HepG2 (cell line): Measurements from ENCODE around the gene GBGT1. TPM values are rescaled to one million over a fixed set of nuclear protein-coding genes. Genes with fewer than 3 reads are reported as not detected.
"Not testable (repeated sequence)": the region's sequence is repeated elsewhere in the genome, so short reads cannot be mapped to it uniquely, and the experiment has no call there.

Experiments
- ATAC-seq: fragments of 200-7000 bp; cut with Tn5 transposase; 3 replicates; pipeline ENCODE4 v1.9.1; 2020; ENCODE audit warnings: mild to moderate bottlenecking, moderate library complexity
- BruUV-seq: library from RNA; stranded (reverse); fragments of 400-500 nt; replicated peaks from 2 replicates; lab custom pipeline; 2021; lab: Mats Ljungman, UMichigan
- CTCF ChIA-PET: fragments of 300-600 bp; formaldehyde crosslinking; extraction: SDS; loops from one replicate; lab custom pipeline; 2021; ENCODE audit warnings: low total read pairs, inconsistent platforms, low intra/inter-chr PET ratio; lab: Yijun Ruan, JAX
- POLR2A ChIA-PET: fragments of 350-600 bp; sonication (Branson Sonifier 250); formaldehyde crosslinking; loops from one replicate; lab custom pipeline; 2020; ENCODE audit warnings: antibody characterized with exemption, inconsistent platforms; lab: Yijun Ruan, JAX
- DNase-seq: peaks from one replicate; pipeline ENCODE4 v3.0.0-alpha.2; 2015; ENCODE audit warnings: low spot score
- FAIRE-seq: peaks from 3 replicates; lab custom pipeline; 2011; peaks lifted over from hg19 to GRCh38; lab: Jason Lieb, UNC
- H2AFZ ChIP-seq: one replicate; pipeline ENCODE4 v1.6.1; 2011; ENCODE audit warnings: low read length, inconsistent platforms
- H3K27ac ChIP-seq: fragments of 300-600 bp; 3 replicates; pipeline ENCODE4 v1.8.0; 2011; ENCODE audit warnings: mixed run types, mild to moderate bottlenecking, mixed read lengths, low read length, inconsistent platforms; ENCODE audit not compliant: insufficient read depth; ENCODE audit errors: extremely low read length
- H3K27me3 ChIP-seq, 2 experiments: fragments of 200-600 bp in 1 of 2; 2 replicates in 1 of 2; 3 replicates in 1 of 2; pipeline versions ENCODE4 v1.6.0 to v1.8.0; 2011; ENCODE audit warnings: low read length in 2 of 2, mild to moderate bottlenecking in 2 of 2, moderate library complexity in 2 of 2, inconsistent platforms in 1 of 2; ENCODE audit not compliant: insufficient read depth in 2 of 2, control insufficient read depth in 1 of 2
- H3K36me3 ChIP-seq, 2 experiments: fragments of 200-600 bp in 1 of 2; replicated peaks in 1 of 2; 2 replicates in 1 of 2; 3 replicates in 1 of 2; pipeline versions ENCODE4 v1.5.1 to v1.8.0; 2011; ENCODE audit warnings: low read length in 2 of 2, inconsistent platforms in 1 of 2; ENCODE audit not compliant: insufficient read depth in 2 of 2, control insufficient read depth in 1 of 2
- H3K4me1 ChIP-seq: 2 replicates; pipeline ENCODE4 v1.5.1; 2012; ENCODE audit warnings: low read length, inconsistent platforms; ENCODE audit not compliant: insufficient read depth
- H3K4me2 ChIP-seq: 2 replicates; pipeline ENCODE4 v1.6.0; 2011; ENCODE audit warnings: low read depth, low read length, inconsistent platforms
- H3K4me3 ChIP-seq, 3 experiments: fragments of 200-600 bp in 1 of 3; sonication (generic), shearing (Covaris generic) in 1 of 3; replicated peaks in 1 of 3; 2 replicates each; pipeline ENCODE4 v1.5.1; 2011 to 2016; ENCODE audit warnings: low read length in 3 of 3, inconsistent platforms in 2 of 3, low read depth in 2 of 3, mild to moderate bottlenecking in 2 of 3, control low read depth in 1 of 3, mixed read lengths in 1 of 3; ENCODE audit not compliant: insufficient read depth in 1 of 3
- H3K79me2 ChIP-seq: one replicate; pipeline ENCODE4 v1.6.1; 2011; ENCODE audit warnings: low read length, inconsistent platforms; ENCODE audit not compliant: insufficient read depth
- H3K9ac ChIP-seq: 2 replicates; pipeline ENCODE4 v1.6.0; 2011; ENCODE audit warnings: mild to moderate bottlenecking, low read depth, low read length, inconsistent platforms; ENCODE audit not compliant: insufficient read depth
- H3K9me3 ChIP-seq: 2 replicates; pipeline ENCODE4 v1.5.1; 2012; ENCODE audit warnings: mild to moderate bottlenecking, low read length
- H4K20me1 ChIP-seq: 2 replicates; pipeline ENCODE4 v1.6.0; 2011; ENCODE audit warnings: inconsistent platforms, mild to moderate bottlenecking, low read length, moderate library complexity; ENCODE audit not compliant: insufficient read depth
- ATF2 ChIP-seq: sonication (generic); formaldehyde crosslinking; IDR thresholded peaks from 2 replicates; pipeline ENCODE4 v1.4.0; 2020; ENCODE audit warnings: missing genetic modification reagents
- KMT2A ChIP-seq: sonication (generic); formaldehyde crosslinking; IDR thresholded peaks from 2 replicates; pipeline ENCODE4 v1.4.0; 2020; ENCODE audit warnings: missing genetic modification reagents
- MXD4 ChIP-seq: IDR thresholded peaks from 2 replicates; pipeline ENCODE4 v1.6.1; 2016; ENCODE audit warnings: mild to moderate bottlenecking, missing biosample characterization, missing genetic modification reagents
- RAD51 ChIP-seq: fragments of 450-650 bp; IDR thresholded peaks from 2 replicates; pipeline ENCODE4 v1.6.1; 2016; ENCODE audit warnings: borderline replicate concordance
- REST ChIP-seq, 2 experiments: IDR thresholded peaks; 2 replicates each; pipeline ENCODE4 v1.6.1; 2011 to 2012; ENCODE audit warnings: low read length in 2 of 2, borderline replicate concordance in 1 of 2, low read depth in 1 of 2, mild to moderate bottlenecking in 1 of 2, moderate library complexity in 1 of 2
- ZNF121 ChIP-seq: sonication (generic); formaldehyde crosslinking; IDR thresholded peaks from 2 replicates; pipeline ENCODE4 v1.5.0; 2020; ENCODE audit warnings: mild to moderate bottlenecking, missing genetic modification reagents
- ZNF20 ChIP-seq: sonication (generic); formaldehyde crosslinking; IDR thresholded peaks from 2 replicates; pipeline ENCODE4 v1.4.0; 2020; ENCODE audit warnings: mild to moderate bottlenecking, moderate library complexity, missing genetic modification reagents
- ZNF234 ChIP-seq: sonication (generic); formaldehyde crosslinking; conservative IDR thresholded peaks from 2 replicates; pipeline ENCODE4 v1.5.1; 2020; ENCODE audit warnings: mild to moderate bottlenecking, missing genetic modification reagents
- ZNF432 ChIP-seq: sonication (generic); formaldehyde crosslinking; IDR thresholded peaks from 2 replicates; pipeline ENCODE4 v1.5.0; 2020; ENCODE audit warnings: missing genetic modification reagents, mild to moderate bottlenecking, borderline replicate concordance
- ZNF512 ChIP-seq: sonication (generic); formaldehyde crosslinking; IDR thresholded peaks from 2 replicates; pipeline ENCODE4 v1.4.0; 2020; ENCODE audit warnings: mild to moderate bottlenecking, missing genetic modification reagents
- WGBS: methylation state at CpG from one replicate; pipeline ENCODE4 v1.1.6; 2017; ENCODE audit warnings: low lambda C conversion rate; 5-methylcytosine and 5-hydroxymethylcytosine counted together
- in situ Hi-C: cut with HindIII; loops from 2 replicates; pipeline ENCODE4 v1.10.0; 2017; ENCODE audit warnings: low pct_unique_long_range_greater_than_20kb; ENCODE audit not compliant: extremely low pct_ligation_motif_present
- intact Hi-C: fragments of 100-400 bp; cut with micrococcal nuclease; formaldehyde crosslinking; loops from one replicate; pipeline ENCODE4 v1.10.0; 2022; ENCODE audit not compliant: unreplicated experiment
- polyA plus RNA-seq, 8 experiments: library from polyadenylated mRNA; depleted of rRNA in 3 of 8; stranded (reverse) in 7 of 8; unstranded in 1 of 8; fragments of >200 nt; fragmentation: Illumina TruSeq in 4 of 8; extraction: Trizol in 4 of 8; gene quantifications; 2 replicates each; pipeline versions ENCODE4 v1.2.1 to v1.2.3, GENCODE V29; 2011 to 2016; ENCODE audit warnings: low read depth in 4 of 8, missing spikeins in 1 of 8, mixed read lengths in 1 of 8; ENCODE audit not compliant: insufficient read depth in 1 of 8
- total RNA-seq, 5 experiments: library from RNA; depleted of rRNA; stranded (reverse); fragments of >200 nt; fragmentation: Illumina TruSeq; extraction: Trizol; gene quantifications; 2 replicates each; pipeline ENCODE4 v1.2.3, GENCODE V29; 2016; ENCODE audit warnings: low read depth in 1 of 5

GBGT1 gene
- total and polyA plus RNA-seq, 2 of the 13 experiments (the other 11 are each of a cell fraction or from before 2014, with no cell fraction given): not detected

GRCh38 chr9:133208171-133208879, 44.6 kb upstream of the GBGT1 start:
- H3K4me3 ChIP-seq, FAIRE-seq, H3K4me1 ChIP-seq, H4K20me1 ChIP-seq, H3K9ac ChIP-seq, H3K9me3 ChIP-seq, H3K4me2 ChIP-seq, in situ Hi-C loops, H3K36me3 ChIP-seq, DNase-seq, BruUV-seq, H3K27ac ChIP-seq, CTCF ChIA-PET, H2AFZ ChIP-seq, POLR2A ChIA-PET, intact Hi-C loops, H3K79me2 ChIP-seq: not testable (repeated sequence)
- peak; percentile 84 for ATAC-seq
- peaks cover 4 to 33% of the 10 kb centered on the region in 2 experiments; a peak in 3 of 5 replicates for H3K27me3 ChIP-seq
- 11% methylated on average over 3 of the region's 16 CpGs for WGBS

- Histone ChIP-seq H2AFZ (no peak overlapping the region), H3K4me1 (no peaks in the 10 kb centered on the region; the same call in 1 of the 2 replicates), H4K20me1 (no peaks in the 10 kb centered on the region), H3K27me3 (peaks cover 4 to 39% of the 10 kb centered on the region in 2 experiments; a peak in 3 of 5 replicates), H3K4me3 (no peak overlapping the region), H3K79me2 (no peaks in the 10 kb centered on the region), H3K4me2 (no peak overlapping the region), H3K36me3 (no peaks in the 10 kb centered on the region), H3K9ac (no peak overlapping the region), H3K27ac (no peak overlapping the region), H3K9me3 (no peaks in the 10 kb centered on the region)
- in situ Hi-C loops (no loop called here), intact Hi-C loops (no loop called here)
- WGBS: 43% methylated on average over 10 of the region's 16 CpGs
- no peak for DNase-seq
- no peak for FAIRE-seq
- BruUV-seq: no TSS peak
- ATAC-seq: no peak
- ChIA-PET CTCF (no interaction called here), POLR2A (no interaction called here)
- no peak for TF ChIP-seq ZNF512
- TF ChIP-seq REST (IDR thresholded peaks at IDR 0.05; ENCODE audit: borderline replicate concordance in 1 of 2, low read depth in 1 of 2, low read length in 2 of 2): no peak
- TF ChIP-seq ZNF121: no peak
- no peak for TF ChIP-seq ZNF20 (CRISPR knock-in tag)
- TF ChIP-seq ZNF432: no peak
- TF ChIP-seq RAD51: no peak
- no peak for TF ChIP-seq ATF2 (CRISPR knock-in tag)
- TF ChIP-seq MXD4 (CRISPR knock-in tag): no peak
- TF ChIP-seq KMT2A (CRISPR knock-in tag): no peak
- TF ChIP-seq ZNF234 (CRISPR knock-in tag): no peak
Measured at GRCh38 chr9:133207540-133208170, 43.9 kb upstream of the GBGT1 start.
